RWPE1 (cell line): ENCODE measurements around the gene ZNF81.
"Not testable (repeated sequence)": the region's sequence is repeated elsewhere in the genome, so short reads cannot be mapped to it uniquely, and the experiment has no call there.

ENCODE experiments used
- CTCF ChIA-PET: fragments of 350-600 bp; sonication (Branson Sonifier 250); formaldehyde crosslinking; extraction: SDS; loops from one replicate; lab custom pipeline; 2021; lab: Yijun Ruan, JAX
- POLR2A ChIA-PET: fragments of 400-600 bp; formaldehyde crosslinking; extraction: SDS; loops from one replicate; lab custom pipeline; 2020; ENCODE audit warnings: antibody characterized with exemption; ENCODE audit not compliant: low non-redundant PET; lab: Yijun Ruan, JAX
- DNase-seq: peaks from one replicate; pipeline ENCODE4 v3.0.0; 2012; ENCODE audit warnings: low spot score
- H3K27ac ChIP-seq: fragments of 450-650 bp; 2 replicates; pipeline ENCODE4 v1.5.1; 2017
- CTCF ChIP-seq: fragments of 450-650 bp; conservative IDR thresholded peaks from 2 replicates; pipeline ENCODE4 v1.5.1; 2017; ENCODE audit warnings: low read depth, mild to moderate bottlenecking

The ZNF81 gene

GRCh38 chrX:47836164-47837072, at the start of gene ZNF81:
TSS of gene ZNF81 (plus strand) at chrX:47836902. CDS start at chrX:47846268, 9,366 bp downstream.
- peak; percentile 83 for DNase-seq
- no peak for TF ChIP-seq CTCF
- H3K27ac ChIP-seq = peak within 1 kb of the TSS; percentile 68
- ChIA-PET POLR2A (no interaction called here), CTCF (interaction anchor here (0.7 to 1.2 kb wide), 2 partner anchors 36 to 191 kb away, joined by 3 read pairs; no protein-coding TSS in a partner anchor)

DNA sequence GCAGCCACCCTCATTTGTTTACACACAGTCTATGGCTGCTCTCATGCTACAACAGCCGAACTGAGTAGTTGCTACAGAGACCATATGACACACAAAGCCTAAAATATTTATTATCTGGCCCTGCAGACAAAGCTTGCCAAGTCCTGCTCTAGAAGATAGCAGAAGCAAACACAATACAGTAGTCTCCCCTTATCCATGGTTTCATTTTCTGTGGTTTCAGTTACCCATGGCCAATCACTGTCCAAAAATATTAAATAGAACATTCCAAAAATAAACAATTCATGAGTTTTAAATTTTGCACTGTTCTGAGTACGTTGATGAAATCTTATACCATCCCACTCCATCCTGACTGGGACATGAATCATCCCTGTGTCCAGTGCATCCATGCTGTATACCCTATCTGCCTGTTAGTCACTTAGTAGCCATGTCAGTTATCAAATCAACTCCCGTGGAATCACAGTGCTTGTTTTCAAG, 40.2 kb upstream of the ZNF81 start:
- POLR2A ChIA-PET = no interaction called here
- CTCF ChIA-PET = no interaction called here
- H3K27ac ChIP-seq = no peak overlapping the region
- TF ChIP-seq CTCF = no peak
- DNase-seq = peak; percentile 7

DNA sequence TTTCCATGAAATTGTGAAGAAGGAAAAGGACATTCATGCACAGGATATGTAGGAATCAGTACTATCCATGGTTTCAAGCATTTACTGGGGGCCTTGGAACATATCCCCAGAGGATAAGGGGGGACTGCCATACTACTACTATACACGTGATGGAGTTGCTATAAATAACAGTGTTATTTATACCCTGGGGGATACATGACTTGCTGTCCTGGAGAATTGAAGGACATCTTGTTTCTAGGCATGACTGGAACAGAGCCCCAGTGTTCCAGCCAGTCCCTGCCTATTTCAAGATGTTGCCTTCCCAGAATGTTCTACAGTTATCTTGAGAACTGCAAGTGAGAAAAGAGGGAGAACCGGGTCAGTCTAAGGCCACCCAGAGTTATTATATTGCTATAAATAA, 39.6 kb upstream of the ZNF81 start:
- CTCF ChIA-PET = no interaction called here
- TF ChIP-seq CTCF = no peak
- POLR2A ChIA-PET = no interaction called here
- DNase-seq = no peak
- no peak overlapping the region for H3K27ac ChIP-seq

- no peak for TF ChIP-seq CTCF
- DNase-seq = no peak
- H3K27ac ChIP-seq = no peak overlapping the region
- ChIA-PET POLR2A (no interaction called here), CTCF (no interaction called here)
These were observed 37.8 kb upstream of the ZNF81 start for GRCh38 chrX:47798861-47799260.

DNA sequence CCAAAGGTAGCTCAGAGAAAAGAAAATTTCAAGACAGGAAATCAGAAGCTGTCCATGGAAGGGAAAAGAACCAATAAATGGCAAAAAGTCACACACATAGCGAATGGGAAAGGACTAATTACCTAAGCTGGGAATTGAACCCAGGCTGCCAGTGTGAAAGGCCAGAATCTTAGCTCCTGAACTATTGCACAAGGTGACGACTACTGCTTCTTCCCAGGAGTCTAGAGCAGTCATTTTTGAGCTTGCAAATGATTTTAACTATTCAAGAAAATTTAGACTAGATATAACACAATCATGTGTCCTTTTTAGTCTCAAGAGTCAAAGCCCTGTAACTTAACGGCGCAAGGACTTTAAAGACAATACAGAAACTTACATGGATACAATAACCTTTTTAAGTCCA, 34.1 kb upstream of the ZNF81 start:
- ChIA-PET CTCF (no interaction called here), POLR2A (no interaction called here)
- no peak overlapping the region for H3K27ac ChIP-seq
- TF ChIP-seq CTCF = no peak
- peak; percentile 11 for DNase-seq

DNA sequence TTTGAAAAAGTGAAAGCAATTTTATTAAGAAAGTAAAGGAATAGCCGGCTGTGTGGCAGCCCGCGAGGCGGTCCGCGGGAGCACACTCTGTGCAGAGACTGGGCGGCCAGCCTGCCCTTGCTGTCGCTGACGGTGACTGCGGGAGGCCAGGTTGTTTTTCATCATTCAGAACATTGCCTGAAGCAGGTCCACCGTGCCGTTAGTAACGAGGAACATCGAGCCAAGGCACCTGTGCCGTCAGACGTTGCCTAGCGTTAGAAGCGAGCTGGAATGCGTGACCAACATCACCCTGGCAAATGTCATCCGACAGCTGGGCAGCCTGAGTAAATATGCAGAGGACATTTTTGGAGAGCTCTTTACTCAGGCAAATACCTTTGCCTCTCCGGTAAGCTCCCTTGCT, 33.6 kb upstream of the ZNF81 start:
- DNase-seq, H3K27ac ChIP-seq, POLR2A ChIA-PET, CTCF ChIA-PET: not testable (repeated sequence)

DNA sequence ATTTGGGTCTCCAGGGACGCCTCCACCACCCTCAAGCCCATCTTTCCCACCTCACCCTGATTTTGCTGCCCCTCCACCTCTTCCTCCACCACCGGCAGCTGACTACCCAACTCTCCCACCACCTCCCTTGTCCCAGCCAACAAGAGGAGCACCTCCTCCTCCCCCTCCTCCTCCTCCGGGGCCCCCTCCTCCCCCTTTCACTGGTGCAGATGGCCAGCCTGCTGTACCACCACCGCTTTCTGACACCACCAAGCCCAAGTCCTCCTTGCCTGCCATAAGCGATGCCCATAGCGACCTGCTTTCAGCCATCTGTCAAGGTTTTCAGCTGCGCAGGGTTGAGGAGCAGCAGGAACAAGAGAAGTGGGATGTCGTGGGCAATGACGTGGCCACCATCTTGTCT, 32.4 kb upstream of the ZNF81 start:
- no peak overlapping the region for H3K27ac ChIP-seq
- CTCF ChIA-PET = no interaction called here
- POLR2A ChIA-PET = no interaction called here
- no peak for DNase-seq
- no peak for TF ChIP-seq CTCF

GRCh38 chrX:47805844-47806243, 30.9 kb upstream of the ZNF81 start:
- H3K27ac ChIP-seq, DNase-seq, POLR2A ChIA-PET, CTCF ChIA-PET: not testable (repeated sequence)

DNA sequence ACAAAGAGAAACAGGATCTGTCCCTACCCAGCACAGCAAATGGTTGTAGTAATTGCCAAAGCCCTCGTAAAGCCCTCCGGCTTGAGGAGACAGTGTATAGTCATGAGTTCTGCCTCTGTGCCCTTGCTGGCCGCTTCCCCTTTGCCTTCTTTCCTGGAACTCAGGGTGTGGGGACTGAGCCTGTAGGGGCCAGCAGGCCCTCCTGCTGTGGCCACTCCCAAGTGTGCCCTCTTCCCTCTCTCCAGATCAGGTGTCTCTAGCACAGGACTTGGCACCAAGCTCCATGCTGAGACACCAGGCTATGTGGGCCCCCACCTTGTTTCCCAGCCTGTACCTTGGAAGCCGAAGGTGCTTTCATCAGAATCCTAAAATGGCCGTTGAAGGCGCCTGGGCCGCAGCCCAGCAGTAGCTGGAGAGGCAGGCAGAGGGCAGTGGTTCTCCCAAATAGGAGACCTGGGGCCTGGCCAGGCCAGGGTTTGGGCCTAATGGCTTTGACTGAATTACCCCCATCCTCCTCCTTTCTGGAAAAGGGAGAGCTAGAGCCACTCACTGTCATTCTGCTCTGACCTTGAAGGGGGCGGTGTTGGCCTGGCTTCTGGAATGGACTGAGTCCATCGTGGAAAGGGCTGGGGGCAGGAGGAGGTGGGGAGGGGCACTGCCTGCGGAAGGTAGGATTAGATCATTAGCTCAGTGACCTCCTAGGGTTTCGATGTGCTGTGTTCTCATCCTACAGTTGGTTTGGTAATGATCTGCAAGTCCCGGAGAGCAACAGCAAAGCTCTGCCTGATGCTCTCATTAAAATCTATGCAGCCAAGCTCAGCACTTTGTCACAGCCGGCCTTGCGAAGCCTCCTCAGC, 30.1 kb upstream of the ZNF81 start:
- CTCF ChIA-PET = interaction anchor here (0.5 to 0.7 kb wide), 2 partner anchors 48 to 571 kb away, joined by 3 read pairs; no protein-coding TSS in a partner anchor
- DNase-seq, POLR2A ChIA-PET, H3K27ac ChIP-seq: not testable (repeated sequence)
